DMS114 treated with DMSO at 0.1 percent for 48 hours (cell line): ENCODE results near the gene TMEM217.

Experiments used
- DNase-seq: peaks from one replicate; lab custom pipeline; 2025; ENCODE audit not compliant: unreplicated experiment; lab: John Stamatoyannopoulos, UW

TMEM217 gene

GRCh38 chr6:37280162-37280887, 22.4 kb upstream of the TMEM217 start:
- no peak for DNase-seq

GRCh38 chr6:37279366-37280134, 21.6 kb upstream of the TMEM217 start:
- DNase-seq: no peak

- no peak for DNase-seq
These were observed 19.1 kb upstream of the TMEM217 start for GRCh38 chr6:37277001-37277409.

GRCh38 chr6:37275350-37275749, 17.4 kb upstream of the TMEM217 start:
- no peak for DNase-seq

- no peak for DNase-seq
These were observed 15.7 kb upstream of the TMEM217 start for GRCh38 chr6:37273690-37274089.

GRCh38 chr6:37272834-37273566, 15.1 kb upstream of the TMEM217 start:
- no peak for DNase-seq

GRCh38 chr6:37269105-37269504, 11.2 kb upstream of the TMEM217 start:
- no peak for DNase-seq

GRCh38 chr6:37265860-37266259, 7.9 kb upstream of the TMEM217 start:
- no peak for DNase-seq

- no peak for DNase-seq
These were observed 7.1 kb upstream of the TMEM217 start for GRCh38 chr6:37265001-37265400.

- DNase-seq: no peak
These were observed 4.6 kb upstream of the TMEM217 start for GRCh38 chr6:37262446-37263026.

GRCh38 chr6:37261198-37261597, 3.3 kb upstream of the TMEM217 start:
- DNase-seq: no peak

- DNase-seq: no peak
These were observed 2.5 kb upstream of the TMEM217 start for GRCh38 chr6:37260444-37260843.

GRCh38 chr6:37260040-37260439, 2.1 kb upstream of the TMEM217 start:
- DNase-seq: no peak

- no peak for DNase-seq
These were observed 1.2 kb upstream of the TMEM217 start for GRCh38 chr6:37259191-37259590.

- DNase-seq: no peak
These were observed 611 bp upstream of the TMEM217 start for GRCh38 chr6:37258405-37259105.

- no peak for DNase-seq
These were observed 667 bp downstream of the TMEM217 start for GRCh38 chr6:37257320-37257633.

- DNase-seq: no peak
These were observed 1.1 kb downstream of the TMEM217 start for GRCh38 chr6:37256692-37257319.

- no peak for DNase-seq
These were observed 3.1 kb downstream of the TMEM217 start for GRCh38 chr6:37254881-37255280.

- DNase-seq: no peak
These were observed 4.4 kb downstream of the TMEM217 start for GRCh38 chr6:37253486-37254007.

GRCh38 chr6:37251211-37251780, 6.6 kb downstream of the TMEM217 start:
- DNase-seq: no peak
